Fibroblast of the aortic adventitia (primary cell): Measurements from ENCODE around the gene ARPIN. TPM values are rescaled to one million over a fixed set of nuclear protein-coding genes. Genes with fewer than 3 reads are reported as not detected.

Experiments used
- DNase-seq: peaks from one replicate; pipeline ENCODE4 v3.0.0-alpha.2; 2010; ENCODE audit warnings: low read depth
- H3K4me3 ChIP-seq: 2 replicates; pipeline ENCODE4 v1.5.1; 2011; ENCODE audit warnings: low read depth, mild to moderate bottlenecking, control low read depth, low read length, moderate library complexity
- CTCF ChIP-seq: IDR thresholded peaks from 2 replicates; pipeline ENCODE4 v1.5.1; 2011; ENCODE audit warnings: mild to moderate bottlenecking, low read length, control low read depth, inconsistent platforms; ENCODE audit not compliant: insufficient read depth
- total RNA-seq: library from RNA; depleted of rRNA; stranded (reverse); fragments of >200 nt; gene quantifications from 2 replicates; pipeline ENCODE4 v1.2.3, GENCODE V29; 2012; ENCODE audit warnings: low replicate concordance

ARPIN gene
- total RNA-seq, 1 donor, result 17.6 TPM

DNA sequence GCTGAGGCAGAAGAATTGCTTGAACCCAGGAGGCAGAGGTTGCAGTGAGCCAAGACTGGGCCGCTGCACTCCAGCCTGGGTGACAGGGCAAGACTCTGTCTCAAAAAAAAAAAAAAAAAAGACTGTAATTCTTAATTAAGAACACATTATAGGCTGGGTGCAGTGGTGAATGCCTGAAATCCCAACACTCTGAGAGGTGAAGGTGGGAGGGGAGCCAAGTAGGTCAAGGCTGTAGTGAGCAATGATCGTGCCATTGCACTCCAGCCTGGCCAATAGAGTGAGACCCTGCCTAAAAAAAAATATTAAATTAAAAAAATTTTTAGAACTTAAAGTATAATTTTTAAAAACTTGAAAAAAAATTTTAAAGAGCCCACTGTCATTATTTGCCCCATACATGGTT lies 13.4 kb upstream of the ARPIN start:
- no peak overlapping the region for H3K4me3 ChIP-seq
- peak; percentile 11 for DNase-seq

DNA sequence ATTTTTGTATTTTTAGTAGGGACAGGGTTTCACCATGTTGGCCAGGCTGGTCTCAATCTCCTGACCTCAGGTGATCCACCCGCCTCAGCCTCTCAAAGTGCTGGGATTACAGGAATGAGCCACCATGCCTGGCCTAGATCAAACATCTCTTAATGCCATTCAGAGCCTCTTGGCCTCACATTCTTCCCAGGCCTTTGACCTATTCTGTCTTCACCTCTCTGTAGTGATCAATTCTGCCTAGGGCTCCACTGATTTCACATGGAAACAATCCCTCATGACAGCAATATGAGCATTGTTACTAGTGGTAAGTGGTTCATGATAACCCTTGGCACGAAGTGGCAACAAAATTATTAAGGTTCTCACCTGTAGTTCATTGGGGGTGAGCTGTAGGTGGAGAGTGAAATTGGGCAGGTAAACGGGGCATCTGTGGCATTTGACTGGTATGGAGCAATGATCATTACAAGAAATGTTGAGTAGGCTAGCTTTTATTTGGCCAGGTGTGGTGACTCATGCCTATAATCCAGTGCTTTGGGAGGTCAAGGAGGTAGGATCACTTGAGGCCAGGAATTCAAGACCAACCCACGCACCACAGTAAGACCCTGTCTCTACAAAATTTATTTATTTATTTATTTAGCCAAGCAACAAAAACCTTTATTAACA lies 4.8 kb upstream of the ARPIN start:
- no peak overlapping the region for H3K4me3 ChIP-seq
- no peak for TF ChIP-seq CTCF
- DNase-seq, result no peak

More for the DNA sequence above, 13.4 kb upstream of the ARPIN start:
- TF ChIP-seq CTCF, result no peak

GRCh38 chr15:89916660-89917059 lies 3.9 kb upstream of the ARPIN start:
- no peak overlapping the region for H3K4me3 ChIP-seq
- TF ChIP-seq CTCF, result no peak
- no peak for DNase-seq

- no peak for TF ChIP-seq CTCF
- peak overlapping the region; percentile 75 for H3K4me3 ChIP-seq
- DNase-seq, result peak; percentile 27
These were observed 543 bp downstream of the ARPIN start for GRCh38 chr15:89912145-89912673.

DNA sequence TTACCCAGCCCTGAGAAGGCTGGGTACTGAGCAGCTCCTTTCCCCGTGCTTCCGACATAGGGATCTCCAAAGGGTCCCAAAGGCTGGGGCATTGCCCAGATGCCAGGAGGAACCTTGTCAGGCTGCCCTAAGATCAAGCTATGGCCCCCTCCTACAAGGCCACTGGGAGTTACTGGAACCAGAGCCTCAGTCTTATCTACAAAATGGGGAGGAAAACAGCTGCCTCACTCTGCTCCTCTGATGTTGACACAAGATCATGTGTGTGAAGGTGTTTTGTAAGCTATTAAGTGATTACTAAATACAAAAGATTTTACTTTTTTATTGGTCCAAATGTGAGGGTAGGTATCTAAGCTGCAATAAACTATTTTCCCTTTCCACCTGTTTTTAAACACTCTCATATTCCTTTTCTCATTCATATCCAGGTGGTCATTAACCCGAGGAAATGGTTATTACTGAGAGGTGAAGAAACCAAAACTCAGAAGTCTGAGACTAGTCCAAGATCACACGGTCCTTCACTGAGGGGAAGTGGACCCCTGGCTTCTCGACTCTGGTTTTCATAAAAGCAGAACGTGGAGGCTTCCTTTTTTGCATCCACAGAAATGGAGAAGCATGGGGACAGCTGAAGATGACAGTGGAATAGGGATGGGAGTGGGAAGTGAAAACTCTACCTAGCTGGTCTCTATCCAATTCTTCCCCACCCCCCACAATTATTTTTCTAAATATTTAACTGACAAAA lies 1.7 kb downstream of the ARPIN start:
- no peak for TF ChIP-seq CTCF
- H3K4me3 ChIP-seq, result no peak overlapping the region
- DNase-seq, result no peak

DNA sequence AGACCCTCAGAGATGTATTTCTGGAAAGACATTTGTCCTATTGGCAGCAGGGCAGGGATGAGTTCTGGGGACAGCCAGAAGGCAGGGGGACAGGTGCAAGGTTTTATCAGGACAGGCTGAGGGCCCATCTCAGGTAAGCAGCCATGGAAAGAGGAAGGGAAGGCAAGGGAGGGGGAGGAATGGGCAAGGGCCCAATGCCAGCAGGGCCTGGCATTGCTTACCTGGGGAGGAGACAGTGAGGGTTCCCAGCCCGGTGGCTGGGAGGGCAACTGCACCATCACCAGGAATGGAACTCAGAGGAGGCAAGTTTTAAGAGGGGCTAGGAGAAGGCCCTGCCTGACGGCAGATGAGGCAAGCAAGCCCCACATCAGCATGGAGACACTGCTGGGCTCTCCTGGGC lies 3.1 kb downstream of the ARPIN start:
- DNase-seq, result no peak
- no peak overlapping the region for H3K4me3 ChIP-seq
- no peak for TF ChIP-seq CTCF
